WTC11 (cell line): ENCODE results near the gene FASTKD3. TPM values are rescaled to one million over a fixed set of nuclear protein-coding genes. Genes with fewer than 3 reads are reported as not detected.

Experiments
- ATAC-seq: fragments of 200-7000 bp; cut with Tn5 transposase; 2 replicates; pipeline ENCODE4 v1.10.0; 2021; ENCODE audit warnings: mild to moderate bottlenecking, moderate library complexity
- CTCF ChIA-PET: fragments of 300-600 bp; sonication (Branson Sonifier 250); formaldehyde crosslinking; loops from one replicate; lab custom pipeline; 2021; ENCODE audit warnings: antibody characterized with exemption; lab: Charles Lee
- POLR2A ChIA-PET: fragments of 350-600 bp; sonication (Branson Sonifier 250); formaldehyde crosslinking; loops from one replicate; lab custom pipeline; 2021; ENCODE audit warnings: antibody characterized with exemption; lab: Charles Lee
- DNase-seq: peaks from one replicate; pipeline ENCODE4 v3.0.0; 2021; ENCODE audit warnings: low spot score
- H3K27ac Mint-ChIP-seq: 2 replicates; pipeline ENCODE4 v1.8.0; 2021; ENCODE audit warnings: mixed read lengths
- H3K27me3 Mint-ChIP-seq: 2 replicates; pipeline ENCODE4 v1.8.0; 2021; ENCODE audit warnings: low read depth, mild to moderate bottlenecking, moderate library complexity, mixed read lengths
- H3K36me3 Mint-ChIP-seq: 2 replicates; pipeline ENCODE4 v1.8.0; 2021; ENCODE audit warnings: mixed read lengths
- H3K4me1 Mint-ChIP-seq: 2 replicates; pipeline ENCODE4 v1.8.0; 2022; ENCODE audit warnings: mixed read lengths
- H3K4me3 Mint-ChIP-seq: 2 replicates; pipeline ENCODE4 v1.8.0; 2021; ENCODE audit warnings: mild to moderate bottlenecking, moderate library complexity, mixed read lengths
- H3K9me3 Mint-ChIP-seq: 2 replicates; pipeline ENCODE4 v1.8.0; 2021; ENCODE audit warnings: mixed read lengths
- GRHL2 ChIP-seq: fragments of 250-450 bp; sonication (Bioruptor Pico); IDR thresholded peaks from 2 replicates; pipeline ENCODE4 v1.8.0; 2022; ENCODE audit warnings: mild to moderate bottlenecking, moderate library complexity; ENCODE audit not compliant: insufficient replicate concordance, severe bottlenecking
- NFATC4 ChIP-seq: fragments of 250-450 bp; sonication (Bioruptor Pico); IDR thresholded peaks from 2 replicates; pipeline ENCODE4 v1.9.0; 2021; ENCODE audit warnings: mild to moderate bottlenecking
- OVOL2 ChIP-seq: fragments of 250-450 bp; sonication (Bioruptor Pico); IDR thresholded peaks from 2 replicates; pipeline ENCODE4 v1.9.0; 2021; ENCODE audit warnings: mild to moderate bottlenecking, borderline replicate concordance
- SMAD4 ChIP-seq: sonication (generic); formaldehyde crosslinking; IDR thresholded peaks from 2 replicates; pipeline ENCODE4 v1.8.0; 2022; ENCODE audit warnings: mild to moderate bottlenecking, missing genetic modification reagents
- SP1 ChIP-seq: sonication (generic); formaldehyde crosslinking; conservative IDR thresholded peaks from 2 replicates; pipeline ENCODE4 v1.8.1; 2022; ENCODE audit warnings: missing genetic modification reagents
- ZNF263 ChIP-seq: sonication (generic); formaldehyde crosslinking; IDR thresholded peaks from 2 replicates; pipeline ENCODE4 v1.8.1; 2022; ENCODE audit warnings: low read depth, mild to moderate bottlenecking, moderate library complexity, missing genetic modification reagents
- total RNA-seq: library from RNA; stranded (reverse); gene quantifications from 3 replicates; pipeline ENCODE4 v1.2.3, GENCODE V29; 2021
- TF ChIP-seq, protein P1 (sequence below): sonication (generic); formaldehyde crosslinking; IDR thresholded peaks from 2 replicates; pipeline ENCODE4 v1.8.1; 2023; ENCODE audit warnings: mild to moderate bottlenecking, missing genetic modification reagents, borderline replicate concordance
- TF ChIP-seq, protein P2 (sequence below): sonication (generic); formaldehyde crosslinking; IDR thresholded peaks from 2 replicates; pipeline ENCODE4 v1.8.1; 2023; ENCODE audit warnings: mild to moderate bottlenecking, missing genetic modification reagents
- TF ChIP-seq, protein P3 (sequence below): sonication (generic); formaldehyde crosslinking; IDR thresholded peaks from 2 replicates; pipeline ENCODE4 v1.8.1; 2022; ENCODE audit warnings: mild to moderate bottlenecking, missing genetic modification reagents, moderate library complexity, borderline replicate concordance
- TF ChIP-seq, protein P4 (sequence below): sonication (generic); formaldehyde crosslinking; IDR thresholded peaks from 2 replicates; pipeline ENCODE4 v1.8.1; 2023; ENCODE audit warnings: mild to moderate bottlenecking, missing genetic modification reagents, moderate library complexity
- TF ChIP-seq, protein P5 (sequence below): sonication (generic); formaldehyde crosslinking; IDR thresholded peaks from 2 replicates; pipeline ENCODE4 v1.8.0; 2022; ENCODE audit warnings: missing genetic modification reagents
- TF ChIP-seq, protein P6 (sequence below): sonication (generic); formaldehyde crosslinking; IDR thresholded peaks from 2 replicates; pipeline ENCODE4 v1.8.0; 2023; ENCODE audit warnings: missing genetic modification reagents, mild to moderate bottlenecking, borderline replicate concordance

FASTKD3 gene
- total RNA-seq, 1 experiment from 2014 or later, result 8.7 TPM

DNA sequence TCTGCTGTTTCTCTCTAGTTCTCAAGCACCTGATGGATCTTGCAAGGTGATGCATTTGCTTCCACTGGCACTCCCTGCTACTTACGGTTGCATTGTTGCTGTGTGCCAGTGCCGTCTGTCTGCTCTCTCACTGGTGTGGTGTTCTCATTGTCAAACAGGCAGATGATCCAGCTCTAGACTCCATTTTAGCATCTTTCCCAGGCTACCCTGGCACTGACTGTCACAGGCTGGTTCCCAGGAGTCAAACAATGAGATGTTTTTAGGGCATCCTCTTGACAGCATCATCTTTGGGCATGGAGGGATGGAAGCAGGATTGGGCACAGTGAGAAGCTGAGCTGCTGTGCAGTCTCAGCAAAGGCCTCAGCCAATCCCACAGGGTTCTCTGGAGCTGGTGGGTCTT, 13.0 kb upstream of the FASTKD3 start:
- POLR2A ChIA-PET, result interaction anchor here (1.2 kb wide), 1 partner anchor 13 kb away, joined by 3 read pairs; the partner anchor contains the start of genes FASTKD3 and MTRR
- H3K9me3 Mint-ChIP-seq, result no peaks in the 10 kb centered on the region

DNA sequence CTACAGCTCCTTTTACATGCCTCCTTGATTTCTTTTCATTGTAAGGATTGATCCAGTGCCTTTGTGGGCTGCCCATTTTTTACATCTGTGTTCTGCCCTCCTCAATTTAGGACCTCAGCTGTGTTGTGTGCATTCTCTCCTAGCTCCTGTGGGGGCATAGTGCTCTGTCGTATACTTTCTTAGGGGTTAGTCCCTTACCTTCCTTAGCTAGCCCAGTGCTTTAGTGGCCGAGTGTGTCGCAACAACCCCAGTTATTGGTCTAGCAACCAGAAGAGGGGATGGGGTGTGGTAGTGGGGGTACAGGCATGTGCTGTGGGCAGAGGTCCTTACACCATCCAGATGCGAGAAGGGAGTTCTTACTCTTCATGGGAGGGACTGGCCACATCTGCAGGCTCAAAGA, 12.3 kb upstream of the FASTKD3 start:
- DNase-seq, result no peak

More for the DNA sequence above, 13.0 kb upstream of the FASTKD3 start:
- Mint-ChIP-seq H3K4me1 (no peaks in the 10 kb centered on the region), H3K4me3 (no peak overlapping the region), H3K27ac (no peak overlapping the region), H3K27me3 (no peaks in the 10 kb centered on the region), H3K36me3 (peaks cover 65% of the 10 kb centered on the region)
- ATAC-seq (no peak), DNase-seq (no peak)
- CTCF ChIA-PET, result no interaction called here
- TF ChIP-seq, protein P1, sequence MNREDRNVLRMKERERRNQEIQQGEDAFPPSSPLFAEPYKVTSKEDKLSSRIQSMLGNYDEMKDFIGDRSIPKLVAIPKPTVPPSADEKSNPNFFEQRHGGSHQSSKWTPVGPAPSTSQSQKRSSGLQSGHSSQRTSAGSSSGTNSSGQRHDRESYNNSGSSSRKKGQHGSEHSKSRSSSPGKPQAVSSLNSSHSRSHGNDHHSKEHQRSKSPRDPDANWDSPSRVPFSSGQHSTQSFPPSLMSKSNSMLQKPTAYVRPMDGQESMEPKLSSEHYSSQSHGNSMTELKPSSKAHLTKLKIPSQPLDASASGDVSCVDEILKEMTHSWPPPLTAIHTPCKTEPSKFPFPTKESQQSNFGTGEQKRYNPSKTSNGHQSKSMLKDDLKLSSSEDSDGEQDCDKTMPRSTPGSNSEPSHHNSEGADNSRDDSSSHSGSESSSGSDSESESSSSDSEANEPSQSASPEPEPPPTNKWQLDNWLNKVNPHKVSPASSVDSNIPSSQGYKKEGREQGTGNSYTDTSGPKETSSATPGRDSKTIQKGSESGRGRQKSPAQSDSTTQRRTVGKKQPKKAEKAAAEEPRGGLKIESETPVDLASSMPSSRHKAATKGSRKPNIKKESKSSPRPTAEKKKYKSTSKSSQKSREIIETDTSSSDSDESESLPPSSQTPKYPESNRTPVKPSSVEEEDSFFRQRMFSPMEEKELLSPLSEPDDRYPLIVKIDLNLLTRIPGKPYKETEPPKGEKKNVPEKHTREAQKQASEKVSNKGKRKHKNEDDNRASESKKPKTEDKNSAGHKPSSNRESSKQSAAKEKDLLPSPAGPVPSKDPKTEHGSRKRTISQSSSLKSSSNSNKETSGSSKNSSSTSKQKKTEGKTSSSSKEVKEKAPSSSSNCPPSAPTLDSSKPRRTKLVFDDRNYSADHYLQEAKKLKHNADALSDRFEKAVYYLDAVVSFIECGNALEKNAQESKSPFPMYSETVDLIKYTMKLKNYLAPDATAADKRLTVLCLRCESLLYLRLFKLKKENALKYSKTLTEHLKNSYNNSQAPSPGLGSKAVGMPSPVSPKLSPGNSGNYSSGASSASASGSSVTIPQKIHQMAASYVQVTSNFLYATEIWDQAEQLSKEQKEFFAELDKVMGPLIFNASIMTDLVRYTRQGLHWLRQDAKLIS (CRISPR knock-in tag), result no peak

More for the DNA sequence above, 12.3 kb upstream of the FASTKD3 start:
- no peaks in the 10 kb centered on the region for H3K27me3 Mint-ChIP-seq
- no peaks in the 10 kb centered on the region for H3K9me3 Mint-ChIP-seq
- H3K4me3 Mint-ChIP-seq, result no peak overlapping the region
- H3K4me1 Mint-ChIP-seq, result no peaks in the 10 kb centered on the region
- ChIA-PET POLR2A (interaction anchor here (1.2 kb wide), 1 partner anchor 13 kb away, joined by 3 read pairs; the partner anchor contains the start of genes FASTKD3 and MTRR), CTCF (interaction anchor here (2.3 kb wide), 1 partner anchor 24 kb away, joined by 5 read pairs; no protein-coding TSS in a partner anchor)
- peaks cover 67% of the 10 kb centered on the region for H3K36me3 Mint-ChIP-seq
- ATAC-seq, result peak; percentile 85
- H3K27ac Mint-ChIP-seq, result no peak overlapping the region
- TF ChIP-seq SP1 (CRISPR knock-in tag) (no peak), SMAD4 (CRISPR knock-in tag) (no peak), NFATC4 (CRISPR knock-in tag) (no peak), ZNF263 (CRISPR knock-in tag) (no peak), GRHL2 (CRISPR knock-in tag) (no peak), OVOL2 (no peak)
- TF ChIP-seq, protein P2, sequence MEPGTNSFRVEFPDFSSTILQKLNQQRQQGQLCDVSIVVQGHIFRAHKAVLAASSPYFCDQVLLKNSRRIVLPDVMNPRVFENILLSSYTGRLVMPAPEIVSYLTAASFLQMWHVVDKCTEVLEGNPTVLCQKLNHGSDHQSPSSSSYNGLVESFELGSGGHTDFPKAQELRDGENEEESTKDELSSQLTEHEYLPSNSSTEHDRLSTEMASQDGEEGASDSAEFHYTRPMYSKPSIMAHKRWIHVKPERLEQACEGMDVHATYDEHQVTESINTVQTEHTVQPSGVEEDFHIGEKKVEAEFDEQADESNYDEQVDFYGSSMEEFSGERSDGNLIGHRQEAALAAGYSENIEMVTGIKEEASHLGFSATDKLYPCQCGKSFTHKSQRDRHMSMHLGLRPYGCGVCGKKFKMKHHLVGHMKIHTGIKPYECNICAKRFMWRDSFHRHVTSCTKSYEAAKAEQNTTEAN (CRISPR knock-in tag), result no peak
- TF ChIP-seq, protein P3, sequence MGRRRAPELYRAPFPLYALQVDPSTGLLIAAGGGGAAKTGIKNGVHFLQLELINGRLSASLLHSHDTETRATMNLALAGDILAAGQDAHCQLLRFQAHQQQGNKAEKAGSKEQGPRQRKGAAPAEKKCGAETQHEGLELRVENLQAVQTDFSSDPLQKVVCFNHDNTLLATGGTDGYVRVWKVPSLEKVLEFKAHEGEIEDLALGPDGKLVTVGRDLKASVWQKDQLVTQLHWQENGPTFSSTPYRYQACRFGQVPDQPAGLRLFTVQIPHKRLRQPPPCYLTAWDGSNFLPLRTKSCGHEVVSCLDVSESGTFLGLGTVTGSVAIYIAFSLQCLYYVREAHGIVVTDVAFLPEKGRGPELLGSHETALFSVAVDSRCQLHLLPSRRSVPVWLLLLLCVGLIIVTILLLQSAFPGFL, result no peak
- TF ChIP-seq, protein P4, sequence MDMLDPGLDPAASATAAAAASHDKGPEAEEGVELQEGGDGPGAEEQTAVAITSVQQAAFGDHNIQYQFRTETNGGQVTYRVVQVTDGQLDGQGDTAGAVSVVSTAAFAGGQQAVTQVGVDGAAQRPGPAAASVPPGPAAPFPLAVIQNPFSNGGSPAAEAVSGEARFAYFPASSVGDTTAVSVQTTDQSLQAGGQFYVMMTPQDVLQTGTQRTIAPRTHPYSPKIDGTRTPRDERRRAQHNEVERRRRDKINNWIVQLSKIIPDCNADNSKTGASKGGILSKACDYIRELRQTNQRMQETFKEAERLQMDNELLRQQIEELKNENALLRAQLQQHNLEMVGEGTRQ, result no peak
- TF ChIP-seq, protein P5, sequence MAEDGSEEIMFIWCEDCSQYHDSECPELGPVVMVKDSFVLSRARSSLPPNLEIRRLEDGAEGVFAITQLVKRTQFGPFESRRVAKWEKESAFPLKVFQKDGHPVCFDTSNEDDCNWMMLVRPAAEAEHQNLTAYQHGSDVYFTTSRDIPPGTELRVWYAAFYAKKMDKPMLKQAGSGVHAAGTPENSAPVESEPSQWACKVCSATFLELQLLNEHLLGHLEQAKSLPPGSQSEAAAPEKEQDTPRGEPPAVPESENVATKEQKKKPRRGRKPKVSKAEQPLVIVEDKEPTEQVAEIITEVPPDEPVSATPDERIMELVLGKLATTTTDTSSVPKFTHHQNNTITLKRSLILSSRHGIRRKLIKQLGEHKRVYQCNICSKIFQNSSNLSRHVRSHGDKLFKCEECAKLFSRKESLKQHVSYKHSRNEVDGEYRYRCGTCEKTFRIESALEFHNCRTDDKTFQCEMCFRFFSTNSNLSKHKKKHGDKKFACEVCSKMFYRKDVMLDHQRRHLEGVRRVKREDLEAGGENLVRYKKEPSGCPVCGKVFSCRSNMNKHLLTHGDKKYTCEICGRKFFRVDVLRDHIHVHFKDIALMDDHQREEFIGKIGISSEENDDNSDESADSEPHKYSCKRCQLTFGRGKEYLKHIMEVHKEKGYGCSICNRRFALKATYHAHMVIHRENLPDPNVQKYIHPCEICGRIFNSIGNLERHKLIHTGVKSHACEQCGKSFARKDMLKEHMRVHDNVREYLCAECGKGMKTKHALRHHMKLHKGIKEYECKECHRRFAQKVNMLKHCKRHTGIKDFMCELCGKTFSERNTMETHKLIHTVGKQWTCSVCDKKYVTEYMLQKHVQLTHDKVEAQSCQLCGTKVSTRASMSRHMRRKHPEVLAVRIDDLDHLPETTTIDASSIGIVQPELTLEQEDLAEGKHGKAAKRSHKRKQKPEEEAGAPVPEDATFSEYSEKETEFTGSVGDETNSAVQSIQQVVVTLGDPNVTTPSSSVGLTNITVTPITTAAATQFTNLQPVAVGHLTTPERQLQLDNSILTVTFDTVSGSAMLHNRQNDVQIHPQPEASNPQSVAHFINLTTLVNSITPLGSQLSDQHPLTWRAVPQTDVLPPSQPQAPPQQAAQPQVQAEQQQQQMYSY (CRISPR knock-in tag), result no peak
- TF ChIP-seq, protein P6, sequence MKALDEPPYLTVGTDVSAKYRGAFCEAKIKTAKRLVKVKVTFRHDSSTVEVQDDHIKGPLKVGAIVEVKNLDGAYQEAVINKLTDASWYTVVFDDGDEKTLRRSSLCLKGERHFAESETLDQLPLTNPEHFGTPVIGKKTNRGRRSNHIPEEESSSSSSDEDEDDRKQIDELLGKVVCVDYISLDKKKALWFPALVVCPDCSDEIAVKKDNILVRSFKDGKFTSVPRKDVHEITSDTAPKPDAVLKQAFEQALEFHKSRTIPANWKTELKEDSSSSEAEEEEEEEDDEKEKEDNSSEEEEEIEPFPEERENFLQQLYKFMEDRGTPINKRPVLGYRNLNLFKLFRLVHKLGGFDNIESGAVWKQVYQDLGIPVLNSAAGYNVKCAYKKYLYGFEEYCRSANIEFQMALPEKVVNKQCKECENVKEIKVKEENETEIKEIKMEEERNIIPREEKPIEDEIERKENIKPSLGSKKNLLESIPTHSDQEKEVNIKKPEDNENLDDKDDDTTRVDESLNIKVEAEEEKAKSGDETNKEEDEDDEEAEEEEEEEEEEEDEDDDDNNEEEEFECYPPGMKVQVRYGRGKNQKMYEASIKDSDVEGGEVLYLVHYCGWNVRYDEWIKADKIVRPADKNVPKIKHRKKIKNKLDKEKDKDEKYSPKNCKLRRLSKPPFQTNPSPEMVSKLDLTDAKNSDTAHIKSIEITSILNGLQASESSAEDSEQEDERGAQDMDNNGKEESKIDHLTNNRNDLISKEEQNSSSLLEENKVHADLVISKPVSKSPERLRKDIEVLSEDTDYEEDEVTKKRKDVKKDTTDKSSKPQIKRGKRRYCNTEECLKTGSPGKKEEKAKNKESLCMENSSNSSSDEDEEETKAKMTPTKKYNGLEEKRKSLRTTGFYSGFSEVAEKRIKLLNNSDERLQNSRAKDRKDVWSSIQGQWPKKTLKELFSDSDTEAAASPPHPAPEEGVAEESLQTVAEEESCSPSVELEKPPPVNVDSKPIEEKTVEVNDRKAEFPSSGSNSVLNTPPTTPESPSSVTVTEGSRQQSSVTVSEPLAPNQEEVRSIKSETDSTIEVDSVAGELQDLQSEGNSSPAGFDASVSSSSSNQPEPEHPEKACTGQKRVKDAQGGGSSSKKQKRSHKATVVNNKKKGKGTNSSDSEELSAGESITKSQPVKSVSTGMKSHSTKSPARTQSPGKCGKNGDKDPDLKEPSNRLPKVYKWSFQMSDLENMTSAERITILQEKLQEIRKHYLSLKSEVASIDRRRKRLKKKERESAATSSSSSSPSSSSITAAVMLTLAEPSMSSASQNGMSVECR (CRISPR knock-in tag), result no peak
